Tibial artery (tissue), 4 donors: ENCODE measurements around the gene SYT1.

Source experiments
- DNase-seq, 2 donors: peaks; one replicate each; pipeline ENCODE4 v3.0.0-alpha.2; 2019
- H3K27ac ChIP-seq, 2 donors: fragments of 200-600 bp; sonication (generic) in 1 of 2; 1 replicate in 1 of 2; 2 replicates in 1 of 2; pipeline ENCODE4 v1.5.1; 2018 to 2019; ENCODE audit warnings: mild to moderate bottlenecking in 1 of 2
- H3K27me3 ChIP-seq, 2 donors: fragments of 200-600 bp; sonication (generic) in 1 of 2; one replicate each; pipeline versions ENCODE4 v1.5.1 to v1.6.0; 2016 to 2019
- H3K36me3 ChIP-seq, 3 donors: fragments of 200-600 bp; sonication (generic) in 2 of 3; one replicate each; pipeline ENCODE4 v1.5.1; 2016 to 2019; ENCODE audit warnings: mild to moderate bottlenecking in 2 of 3
- H3K4me1 ChIP-seq, 4 donors: fragments of 200-600 bp; sonication (generic) in 2 of 4; 1 replicate in 3 of 4; 2 replicates in 1 of 4; pipeline ENCODE4 v1.5.1; 2016 to 2019
- H3K4me3 ChIP-seq, 2 donors: fragments of 200-600 bp; sonication (generic) in 1 of 2; 1 replicate in 1 of 2; 2 replicates in 1 of 2; pipeline ENCODE4 v1.5.1; 2018 to 2019; ENCODE audit warnings: mild to moderate bottlenecking in 2 of 2
- H3K9me3 ChIP-seq, 3 donors: fragments of 200-600 bp; sonication (generic) in 1 of 3; one replicate each; pipeline ENCODE4 v1.5.1; 2016 to 2019
- CTCF ChIP-seq, 2 experiments: fragments of 200-600 bp in 1 of 2; fragments of 450-650 bp in 1 of 2; IDR thresholded peaks; one replicate each; pipeline ENCODE4 v1.5.1; 2017 to 2019; ENCODE audit warnings: antibody characterized with exemption in 2 of 2, mild to moderate bottlenecking in 1 of 2, moderate library complexity in 1 of 2
- intact Hi-C: fragments of 100-400 bp; cut with DNase I; formaldehyde crosslinking; loops from one replicate; pipeline ENCODE4 v1.15.0; 2023; ENCODE audit warnings: low total_unique reads

The SYT1 gene

GRCh38 chr12:79388011-79388410, 523.4 kb downstream of the SYT1 start:
- intact Hi-C loops = loop anchor here (10.0 kb wide), 1 partner anchor 1807 kb away; no protein-coding TSS in a partner anchor
- DNase-seq = no peak
- H3K9me3 ChIP-seq = no peaks in the 10 kb centered on the region
- H3K27ac ChIP-seq = no peak overlapping the region
- no peaks in the 10 kb centered on the region for H3K27me3 ChIP-seq
- no peaks in the 10 kb centered on the region for H3K36me3 ChIP-seq
- H3K4me1 ChIP-seq = no peaks in the 10 kb centered on the region
- H3K4me3 ChIP-seq = no peak overlapping the region
- TF ChIP-seq CTCF (IDR thresholded peaks at IDR 0.05) = no peak

- Histone ChIP-seq H3K27me3 (no peaks in the 10 kb centered on the region), H3K36me3 (no peaks in the 10 kb centered on the region), H3K27ac (no peak overlapping the region), H3K9me3 (no peaks in the 10 kb centered on the region), H3K4me1 (no peaks in the 10 kb centered on the region), H3K4me3 (no peak overlapping the region)
- no peak for DNase-seq
- intact Hi-C loops = no loop called here
- no peak for TF ChIP-seq CTCF (IDR thresholded peaks at IDR 0.05)
Observed at GRCh38 chr12:79393842-79394241, 529.3 kb downstream of the SYT1 start.

- H3K4me1 ChIP-seq = no peaks in the 10 kb centered on the region
- intact Hi-C loops = no loop called here
- no peaks in the 10 kb centered on the region for H3K9me3 ChIP-seq
- H3K4me3 ChIP-seq = no peak overlapping the region
- no peak for TF ChIP-seq CTCF (IDR thresholded peaks at IDR 0.05)
- no peak overlapping the region for H3K27ac ChIP-seq
- H3K27me3 ChIP-seq = no peaks in the 10 kb centered on the region
- DNase-seq = no peak
- H3K36me3 ChIP-seq = no peaks in the 10 kb centered on the region
Observed at GRCh38 chr12:79397609-79398008, 533.0 kb downstream of the SYT1 start.

- H3K36me3 ChIP-seq = no peaks in the 10 kb centered on the region
- no peak overlapping the region for H3K27ac ChIP-seq
- H3K4me1 ChIP-seq = no peaks in the 10 kb centered on the region
- DNase-seq = no peak
- H3K4me3 ChIP-seq = no peak overlapping the region
- no peaks in the 10 kb centered on the region for H3K27me3 ChIP-seq
- TF ChIP-seq CTCF (IDR thresholded peaks at IDR 0.05) = no peak
- no peaks in the 10 kb centered on the region for H3K9me3 ChIP-seq
- intact Hi-C loops = no loop called here
Observed at GRCh38 chr12:79400481-79400880, 535.9 kb downstream of the SYT1 start.

- Histone ChIP-seq H3K9me3 (no peaks in the 10 kb centered on the region), H3K4me1 (no peaks in the 10 kb centered on the region), H3K4me3 (no peak overlapping the region), H3K36me3 (no peaks in the 10 kb centered on the region), H3K27me3 (no peaks in the 10 kb centered on the region), H3K27ac (no peak overlapping the region)
- intact Hi-C loops = no loop called here
- no peak for TF ChIP-seq CTCF (IDR thresholded peaks at IDR 0.05)
- no peak for DNase-seq
Observed at GRCh38 chr12:79402606-79403005, 538.0 kb downstream of the SYT1 start.

DNA sequence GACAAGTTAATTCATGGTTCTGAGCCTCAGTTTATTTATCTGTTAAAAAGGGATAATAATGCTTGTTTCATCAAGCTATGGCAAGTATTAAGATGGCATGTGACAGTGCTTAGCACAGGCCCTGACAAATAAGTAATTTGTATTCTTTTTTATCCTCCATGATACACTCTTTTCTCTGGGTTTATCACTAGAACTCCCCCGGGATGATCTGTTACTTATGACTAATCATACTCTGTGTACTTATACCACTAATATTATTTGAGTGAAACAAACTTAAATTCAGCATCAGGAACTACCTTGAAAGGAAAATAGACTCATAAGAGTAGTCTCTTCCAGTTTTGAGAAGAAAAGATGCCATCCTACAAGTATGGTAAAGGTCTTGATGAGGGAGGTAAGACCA, 542.4 kb downstream of the SYT1 start:
- no peak for TF ChIP-seq CTCF (IDR thresholded peaks at IDR 0.05)
- no peaks in the 10 kb centered on the region for H3K9me3 ChIP-seq
- DNase-seq = no peak
- H3K36me3 ChIP-seq = no peaks in the 10 kb centered on the region
- H3K4me3 ChIP-seq = no peak overlapping the region
- H3K27ac ChIP-seq = no peak overlapping the region
- peaks cover 0 to 27% (median 16%) of the 10 kb centered on the region in 4 donors for H3K4me1 ChIP-seq
- intact Hi-C loops = no loop called here
- no peaks in the 10 kb centered on the region for H3K27me3 ChIP-seq
